HepG2 (cell line): ENCODE measurements around the gene SEMA6D. TPM values are rescaled to one million over a fixed set of nuclear protein-coding genes. Genes with fewer than 3 reads are reported as not detected.

Source experiments
- ATAC-seq: fragments of 200-7000 bp; cut with Tn5 transposase; 3 replicates; pipeline ENCODE4 v1.9.1; 2020; ENCODE audit warnings: mild to moderate bottlenecking, moderate library complexity
- BruUV-seq: library from RNA; stranded (reverse); fragments of 400-500 nt; replicated peaks from 2 replicates; lab custom pipeline; 2021; lab: Mats Ljungman, UMichigan
- CTCF ChIA-PET: fragments of 300-600 bp; formaldehyde crosslinking; extraction: SDS; loops from one replicate; lab custom pipeline; 2021; ENCODE audit warnings: low total read pairs, inconsistent platforms, low intra/inter-chr PET ratio; lab: Yijun Ruan, JAX
- POLR2A ChIA-PET: fragments of 350-600 bp; sonication (Branson Sonifier 250); formaldehyde crosslinking; loops from one replicate; lab custom pipeline; 2020; ENCODE audit warnings: antibody characterized with exemption, inconsistent platforms; lab: Yijun Ruan, JAX
- DNase-seq: peaks from one replicate; pipeline ENCODE4 v3.0.0-alpha.2; 2015; ENCODE audit warnings: low spot score
- FAIRE-seq: peaks from 3 replicates; lab custom pipeline; 2011; peaks lifted over from hg19 to GRCh38; lab: Jason Lieb, UNC
- H2AFZ ChIP-seq: one replicate; pipeline ENCODE4 v1.6.1; 2011; ENCODE audit warnings: low read length, inconsistent platforms
- H3K27ac ChIP-seq: fragments of 300-600 bp; 3 replicates; pipeline ENCODE4 v1.8.0; 2011; ENCODE audit warnings: mixed run types, mild to moderate bottlenecking, mixed read lengths, low read length, inconsistent platforms; ENCODE audit not compliant: insufficient read depth; ENCODE audit errors: extremely low read length
- H3K27me3 ChIP-seq, 2 experiments: fragments of 200-600 bp in 1 of 2; 2 replicates in 1 of 2; 3 replicates in 1 of 2; pipeline versions ENCODE4 v1.6.0 to v1.8.0; 2011; ENCODE audit warnings: low read length in 2 of 2, mild to moderate bottlenecking in 2 of 2, moderate library complexity in 2 of 2, inconsistent platforms in 1 of 2; ENCODE audit not compliant: insufficient read depth in 2 of 2, control insufficient read depth in 1 of 2
- H3K36me3 ChIP-seq, 2 experiments: fragments of 200-600 bp in 1 of 2; replicated peaks in 1 of 2; 2 replicates in 1 of 2; 3 replicates in 1 of 2; pipeline versions ENCODE4 v1.5.1 to v1.8.0; 2011; ENCODE audit warnings: low read length in 2 of 2, inconsistent platforms in 1 of 2; ENCODE audit not compliant: insufficient read depth in 2 of 2, control insufficient read depth in 1 of 2
- H3K4me1 ChIP-seq: 2 replicates; pipeline ENCODE4 v1.5.1; 2012; ENCODE audit warnings: low read length, inconsistent platforms; ENCODE audit not compliant: insufficient read depth
- H3K4me2 ChIP-seq: 2 replicates; pipeline ENCODE4 v1.6.0; 2011; ENCODE audit warnings: low read depth, low read length, inconsistent platforms
- H3K4me3 ChIP-seq, 3 experiments: fragments of 200-600 bp in 1 of 3; sonication (generic), shearing (Covaris generic) in 1 of 3; replicated peaks in 1 of 3; 2 replicates each; pipeline ENCODE4 v1.5.1; 2011 to 2016; ENCODE audit warnings: low read length in 3 of 3, inconsistent platforms in 2 of 3, low read depth in 2 of 3, mild to moderate bottlenecking in 2 of 3, control low read depth in 1 of 3, mixed read lengths in 1 of 3; ENCODE audit not compliant: insufficient read depth in 1 of 3
- H3K79me2 ChIP-seq: one replicate; pipeline ENCODE4 v1.6.1; 2011; ENCODE audit warnings: low read length, inconsistent platforms; ENCODE audit not compliant: insufficient read depth
- H3K9ac ChIP-seq: 2 replicates; pipeline ENCODE4 v1.6.0; 2011; ENCODE audit warnings: mild to moderate bottlenecking, low read depth, low read length, inconsistent platforms; ENCODE audit not compliant: insufficient read depth
- H3K9me3 ChIP-seq: 2 replicates; pipeline ENCODE4 v1.5.1; 2012; ENCODE audit warnings: mild to moderate bottlenecking, low read length
- H4K20me1 ChIP-seq: 2 replicates; pipeline ENCODE4 v1.6.0; 2011; ENCODE audit warnings: inconsistent platforms, mild to moderate bottlenecking, low read length, moderate library complexity; ENCODE audit not compliant: insufficient read depth
- ASH2L ChIP-seq: fragments of 300-600, 200-600 bp; sonication (generic); IDR thresholded peaks from 2 replicates; pipeline ENCODE4 v1.7.0; 2017; ENCODE audit warnings: low read depth, mild to moderate bottlenecking, moderate library complexity, mixed read lengths, low read length; ENCODE audit not compliant: insufficient read length
- DMAP1 ChIP-seq: IDR thresholded peaks from 2 replicates; pipeline ENCODE4 v1.6.1; 2016
- NCOA2 ChIP-seq: sonication (generic); formaldehyde crosslinking; IDR thresholded peaks from 2 replicates; pipeline ENCODE4 v1.8.0; 2022; ENCODE audit warnings: inconsistent platforms
- RFXANK ChIP-seq: IDR thresholded peaks from 2 replicates; pipeline ENCODE4 v1.6.1; 2016
- YEATS4 ChIP-seq: sonication (generic); formaldehyde crosslinking; IDR thresholded peaks from 2 replicates; pipeline ENCODE4 v1.4.0; 2020; ENCODE audit warnings: missing genetic modification reagents, borderline replicate concordance
- ZNF124 ChIP-seq: sonication (generic); formaldehyde crosslinking; IDR thresholded peaks from 2 replicates; pipeline ENCODE4 v1.4.0; 2020; ENCODE audit warnings: missing genetic modification reagents
- ZNF468 ChIP-seq: sonication (generic); formaldehyde crosslinking; IDR thresholded peaks from 2 replicates; pipeline ENCODE4 v1.8.0; 2022; ENCODE audit warnings: mild to moderate bottlenecking, moderate library complexity, missing genetic modification reagents
- ZNF891 ChIP-seq: sonication (generic); formaldehyde crosslinking; IDR thresholded peaks from 2 replicates; pipeline ENCODE4 v1.5.0; 2020; ENCODE audit warnings: mild to moderate bottlenecking, missing genetic modification reagents
- WGBS: methylation state at CpG from one replicate; pipeline ENCODE4 v1.1.6; 2017; ENCODE audit warnings: low lambda C conversion rate; 5-methylcytosine and 5-hydroxymethylcytosine counted together
- in situ Hi-C: cut with HindIII; loops from 2 replicates; pipeline ENCODE4 v1.10.0; 2017; ENCODE audit warnings: low pct_unique_long_range_greater_than_20kb; ENCODE audit not compliant: extremely low pct_ligation_motif_present
- intact Hi-C: fragments of 100-400 bp; cut with micrococcal nuclease; formaldehyde crosslinking; loops from one replicate; pipeline ENCODE4 v1.10.0; 2022; ENCODE audit not compliant: unreplicated experiment
- polyA plus RNA-seq, 8 experiments: library from polyadenylated mRNA; depleted of rRNA in 3 of 8; stranded (reverse) in 7 of 8; unstranded in 1 of 8; fragments of >200 nt; fragmentation: Illumina TruSeq in 4 of 8; extraction: Trizol in 4 of 8; gene quantifications; 2 replicates each; pipeline versions ENCODE4 v1.2.1 to v1.2.3, GENCODE V29; 2011 to 2016; ENCODE audit warnings: low read depth in 4 of 8, missing spikeins in 1 of 8, mixed read lengths in 1 of 8; ENCODE audit not compliant: insufficient read depth in 1 of 8
- total RNA-seq, 5 experiments: library from RNA; depleted of rRNA; stranded (reverse); fragments of >200 nt; fragmentation: Illumina TruSeq; extraction: Trizol; gene quantifications; 2 replicates each; pipeline ENCODE4 v1.2.3, GENCODE V29; 2016; ENCODE audit warnings: low read depth in 1 of 5
- TF ChIP-seq, protein P1 (sequence below): sonication (generic); formaldehyde crosslinking; IDR thresholded peaks from 2 replicates; pipeline ENCODE4 v1.5.0; 2020; ENCODE audit warnings: missing genetic modification reagents
- TF ChIP-seq, protein P2 (sequence below): IDR thresholded peaks from 2 replicates; pipeline ENCODE4 v1.6.1; 2016; ENCODE audit warnings: mild to moderate bottlenecking, missing biosample characterization, missing genetic modification reagents
- TF ChIP-seq, protein P3 (sequence below): sonication (generic); formaldehyde crosslinking; IDR thresholded peaks from 2 replicates; pipeline ENCODE4 v1.9.0; 2021; ENCODE audit warnings: mild to moderate bottlenecking, missing genetic modification reagents

SEMA6D gene
- total and polyA plus RNA-seq, 2 of the 13 experiments (the other 11 are each of a cell fraction or from before 2014, with no cell fraction given) = not detected

DNA sequence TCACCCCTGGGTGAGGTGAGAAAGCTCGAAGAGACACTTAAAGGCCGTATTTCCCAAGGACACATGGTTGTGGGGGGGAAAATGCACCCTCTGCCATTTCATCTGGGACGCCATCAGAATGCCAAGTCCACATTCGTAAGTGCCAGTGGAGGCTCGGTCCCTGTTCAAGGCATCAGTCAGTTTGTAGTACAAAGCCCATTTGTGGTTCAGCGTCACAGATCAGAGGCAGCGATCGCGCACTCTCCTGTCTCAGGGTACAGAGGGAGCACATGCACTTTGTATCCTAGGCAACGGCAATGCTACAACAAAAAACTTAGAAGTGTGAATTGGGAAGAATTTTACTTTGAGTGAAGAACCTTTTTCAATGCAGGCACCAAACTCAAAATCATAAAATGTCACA, 27.2 kb downstream of the SEMA6D start:
- intact Hi-C loops = no loop called here
- Histone ChIP-seq H3K4me3 (no peak overlapping the region), H3K36me3 (no peaks in the 10 kb centered on the region), H3K9me3 (peaks cover under 1% of the 10 kb centered on the region), H2AFZ (no peak overlapping the region), H3K27me3 (no peaks in the 10 kb centered on the region), H3K9ac (no peak overlapping the region), H3K27ac (no peak overlapping the region), H3K79me2 (no peaks in the 10 kb centered on the region), H4K20me1 (no peaks in the 10 kb centered on the region), H3K4me1 (no peaks in the 10 kb centered on the region), H3K4me2 (no peak overlapping the region)
- WGBS = 45% methylated on average over 6 of the region's 10 CpGs
- TF ChIP-seq, protein P1, sequence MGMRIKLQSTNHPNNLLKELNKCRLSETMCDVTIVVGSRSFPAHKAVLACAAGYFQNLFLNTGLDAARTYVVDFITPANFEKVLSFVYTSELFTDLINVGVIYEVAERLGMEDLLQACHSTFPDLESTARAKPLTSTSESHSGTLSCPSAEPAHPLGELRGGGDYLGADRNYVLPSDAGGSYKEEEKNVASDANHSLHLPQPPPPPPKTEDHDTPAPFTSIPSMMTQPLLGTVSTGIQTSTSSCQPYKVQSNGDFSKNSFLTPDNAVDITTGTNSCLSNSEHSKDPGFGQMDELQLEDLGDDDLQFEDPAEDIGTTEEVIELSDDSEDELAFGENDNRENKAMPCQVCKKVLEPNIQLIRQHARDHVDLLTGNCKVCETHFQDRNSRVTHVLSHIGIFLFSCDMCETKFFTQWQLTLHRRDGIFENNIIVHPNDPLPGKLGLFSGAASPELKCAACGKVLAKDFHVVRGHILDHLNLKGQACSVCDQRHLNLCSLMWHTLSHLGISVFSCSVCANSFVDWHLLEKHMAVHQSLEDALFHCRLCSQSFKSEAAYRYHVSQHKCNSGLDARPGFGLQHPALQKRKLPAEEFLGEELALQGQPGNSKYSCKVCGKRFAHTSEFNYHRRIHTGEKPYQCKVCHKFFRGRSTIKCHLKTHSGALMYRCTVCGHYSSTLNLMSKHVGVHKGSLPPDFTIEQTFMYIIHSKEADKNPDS = no peak
- no peak for TF ChIP-seq ZNF891 (CRISPR knock-in tag)
- DNase-seq (no peak), ATAC-seq (no peak), FAIRE-seq (no peak)
- ChIA-PET POLR2A (no interaction called here), CTCF (no interaction called here)
- in situ Hi-C loops = no loop called here
- no TSS peak for BruUV-seq

DNA sequence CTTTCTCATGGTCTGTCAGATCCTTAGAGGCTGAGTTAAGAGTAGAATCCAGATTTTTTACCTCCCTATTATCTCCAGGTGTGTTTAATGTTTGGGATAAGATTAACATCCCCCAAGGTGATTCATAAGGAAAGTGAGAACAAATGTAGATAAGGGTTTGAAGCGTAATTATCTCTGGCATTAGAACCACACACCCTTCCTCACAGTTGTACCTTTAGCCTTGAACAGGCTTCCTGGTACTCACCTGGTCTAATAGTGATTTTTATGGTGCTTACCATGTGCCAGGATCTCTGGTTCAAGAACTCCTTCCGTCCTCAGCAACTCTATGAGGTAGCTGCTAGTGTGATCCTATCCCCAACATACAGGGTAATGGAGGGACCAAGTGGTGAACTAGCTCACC, 27.7 kb downstream of the SEMA6D start:
- Histone ChIP-seq H3K4me3 (no peak overlapping the region), H3K4me2 (no peak overlapping the region), H3K4me1 (no peaks in the 10 kb centered on the region), H3K27ac (no peak overlapping the region), H3K9me3 (peaks cover 6% of the 10 kb centered on the region), H3K79me2 (no peaks in the 10 kb centered on the region), H3K36me3 (no peaks in the 10 kb centered on the region), H4K20me1 (no peaks in the 10 kb centered on the region), H2AFZ (no peak overlapping the region), H3K9ac (no peak overlapping the region), H3K27me3 (no peaks in the 10 kb centered on the region)
- in situ Hi-C loops (no loop called here), intact Hi-C loops (no loop called here)
- 3% methylated on average over 2 of the region's 2 CpGs for WGBS
- no TSS peak for BruUV-seq
- CTCF ChIA-PET = no interaction called here
- POLR2A ChIA-PET = no interaction called here
- no peak for FAIRE-seq
- no peak for ATAC-seq
- no peak for DNase-seq
- TF ChIP-seq NCOA2 (no peak), RFXANK (CRISPR knock-in tag) (no peak), ZNF124 (CRISPR knock-in tag) (no peak), ASH2L (no peak), ZNF468 (CRISPR knock-in tag) (no peak), YEATS4 (no peak), DMAP1 (CRISPR knock-in tag) (no peak)
- TF ChIP-seq, protein P2, sequence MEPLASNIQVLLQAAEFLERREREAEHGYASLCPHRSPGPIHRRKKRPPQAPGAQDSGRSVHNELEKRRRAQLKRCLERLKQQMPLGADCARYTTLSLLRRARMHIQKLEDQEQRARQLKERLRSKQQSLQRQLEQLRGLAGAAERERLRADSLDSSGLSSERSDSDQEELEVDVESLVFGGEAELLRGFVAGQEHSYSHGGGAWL (CRISPR knock-in tag) = no peak
- TF ChIP-seq, protein P3, sequence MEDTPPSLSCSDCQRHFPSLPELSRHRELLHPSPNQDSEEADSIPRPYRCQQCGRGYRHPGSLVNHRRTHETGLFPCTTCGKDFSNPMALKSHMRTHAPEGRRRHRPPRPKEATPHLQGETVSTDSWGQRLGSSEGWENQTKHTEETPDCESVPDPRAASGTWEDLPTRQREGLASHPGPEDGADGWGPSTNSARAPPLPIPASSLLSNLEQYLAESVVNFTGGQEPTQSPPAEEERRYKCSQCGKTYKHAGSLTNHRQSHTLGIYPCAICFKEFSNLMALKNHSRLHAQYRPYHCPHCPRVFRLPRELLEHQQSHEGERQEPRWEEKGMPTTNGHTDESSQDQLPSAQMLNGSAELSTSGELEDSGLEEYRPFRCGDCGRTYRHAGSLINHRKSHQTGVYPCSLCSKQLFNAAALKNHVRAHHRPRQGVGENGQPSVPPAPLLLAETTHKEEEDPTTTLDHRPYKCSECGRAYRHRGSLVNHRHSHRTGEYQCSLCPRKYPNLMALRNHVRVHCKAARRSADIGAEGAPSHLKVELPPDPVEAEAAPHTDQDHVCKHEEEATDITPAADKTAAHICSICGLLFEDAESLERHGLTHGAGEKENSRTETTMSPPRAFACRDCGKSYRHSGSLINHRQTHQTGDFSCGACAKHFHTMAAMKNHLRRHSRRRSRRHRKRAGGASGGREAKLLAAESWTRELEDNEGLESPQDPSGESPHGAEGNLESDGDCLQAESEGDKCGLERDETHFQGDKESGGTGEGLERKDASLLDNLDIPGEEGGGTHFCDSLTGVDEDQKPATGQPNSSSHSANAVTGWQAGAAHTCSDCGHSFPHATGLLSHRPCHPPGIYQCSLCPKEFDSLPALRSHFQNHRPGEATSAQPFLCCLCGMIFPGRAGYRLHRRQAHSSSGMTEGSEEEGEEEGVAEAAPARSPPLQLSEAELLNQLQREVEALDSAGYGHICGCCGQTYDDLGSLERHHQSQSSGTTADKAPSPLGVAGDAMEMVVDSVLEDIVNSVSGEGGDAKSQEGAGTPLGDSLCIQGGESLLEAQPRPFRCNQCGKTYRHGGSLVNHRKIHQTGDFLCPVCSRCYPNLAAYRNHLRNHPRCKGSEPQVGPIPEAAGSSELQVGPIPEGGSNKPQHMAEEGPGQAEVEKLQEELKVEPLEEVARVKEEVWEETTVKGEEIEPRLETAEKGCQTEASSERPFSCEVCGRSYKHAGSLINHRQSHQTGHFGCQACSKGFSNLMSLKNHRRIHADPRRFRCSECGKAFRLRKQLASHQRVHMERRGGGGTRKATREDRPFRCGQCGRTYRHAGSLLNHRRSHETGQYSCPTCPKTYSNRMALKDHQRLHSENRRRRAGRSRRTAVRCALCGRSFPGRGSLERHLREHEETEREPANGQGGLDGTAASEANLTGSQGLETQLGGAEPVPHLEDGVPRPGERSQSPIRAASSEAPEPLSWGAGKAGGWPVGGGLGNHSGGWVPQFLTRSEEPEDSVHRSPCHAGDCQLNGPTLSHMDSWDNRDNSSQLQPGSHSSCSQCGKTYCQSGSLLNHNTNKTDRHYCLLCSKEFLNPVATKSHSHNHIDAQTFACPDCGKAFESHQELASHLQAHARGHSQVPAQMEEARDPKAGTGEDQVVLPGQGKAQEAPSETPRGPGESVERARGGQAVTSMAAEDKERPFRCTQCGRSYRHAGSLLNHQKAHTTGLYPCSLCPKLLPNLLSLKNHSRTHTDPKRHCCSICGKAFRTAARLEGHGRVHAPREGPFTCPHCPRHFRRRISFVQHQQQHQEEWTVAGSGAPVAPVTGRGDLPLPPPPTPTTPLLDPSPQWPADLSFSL (CRISPR knock-in tag) = no peak
